Tibial nerve (tissue), 4 donors: ENCODE measurements around the gene KIF3B. TPM values are rescaled to one million over a fixed set of nuclear protein-coding genes. Genes with fewer than 3 reads are reported as not detected.
"Not testable (repeated sequence)": the region's sequence is repeated elsewhere in the genome, so short reads cannot be mapped to it uniquely, and the experiment has no call there.

ENCODE experiments used
- DNase-seq, 2 donors: peaks; one replicate each; pipeline ENCODE4 v3.0.0-alpha.2; 2019; ENCODE audit warnings: low spot score in 2 of 2
- H3K27ac ChIP-seq, 4 donors: fragments of 200-600 bp; sonication (generic) in 3 of 4; one replicate each; pipeline ENCODE4 v1.5.1; 2017 to 2019; ENCODE audit warnings: mild to moderate bottlenecking in 1 of 4
- H3K27me3 ChIP-seq, 2 donors: fragments of 200-600 bp; sonication (generic) in 1 of 2; one replicate each; pipeline versions ENCODE4 v1.5.1 to v1.6.0; 2017 to 2019
- H3K36me3 ChIP-seq, 3 donors: fragments of 200-600 bp; sonication (generic); one replicate each; pipeline ENCODE4 v1.5.1; 2018 to 2019
- H3K4me1 ChIP-seq, 4 donors: fragments of 200-600 bp; sonication (generic) in 3 of 4; one replicate each; pipeline ENCODE4 v1.5.1; 2017 to 2019
- H3K4me3 ChIP-seq, 4 donors: fragments of 200-600 bp; sonication (generic) in 3 of 4; one replicate each; pipeline ENCODE4 v1.5.1; 2017 to 2019; ENCODE audit warnings: mild to moderate bottlenecking in 1 of 4, moderate library complexity in 1 of 4
- H3K9me3 ChIP-seq, 4 donors: fragments of 200-600 bp; sonication (generic) in 3 of 4; one replicate each; pipeline ENCODE4 v1.5.1; 2017 to 2019
- EP300 ChIP-seq, 2 donors: sonication (generic); formaldehyde crosslinking; IDR thresholded peaks; one replicate each; pipeline ENCODE4 v1.6.1; 2017; ENCODE audit warnings: antibody characterized with exemption in 2 of 2, mild to moderate bottlenecking in 1 of 2
- POLR2A ChIP-seq, 2 donors: fragments of 450-650 bp; IDR thresholded peaks; one replicate each; pipeline ENCODE4 v1.6.1; 2017; ENCODE audit warnings: antibody characterized with exemption in 2 of 2, mild to moderate bottlenecking in 2 of 2, moderate library complexity in 2 of 2
- whole genome bisulfite sequencing, 2 donors: methylation state at CpG; one replicate each; pipeline ENCODE4 v1.1.5; 2018; 5-methylcytosine and 5-hydroxymethylcytosine counted together
- total RNA-seq, 4 donors: library from RNA; depleted of rRNA; stranded (reverse); fragments of >200 nt; gene quantifications; one replicate each; pipeline ENCODE4 v1.1.0, GENCODE V29; 2016
- TF ChIP-seq, protein P1 (sequence below), 5 experiments: fragments of 200-600 bp in 3 of 5; fragments of 450-650 bp in 2 of 5; sonication (generic) in 3 of 5; IDR thresholded peaks; one replicate each; pipeline ENCODE4 v1.5.1; 2016 to 2019; ENCODE audit warnings: antibody characterized with exemption in 5 of 5, mild to moderate bottlenecking in 3 of 5, moderate library complexity in 2 of 5

The KIF3B gene
- total RNA-seq, 4 donors from 2014 or later = 27.3 to 32.9 (median 31.7) TPM

DNA sequence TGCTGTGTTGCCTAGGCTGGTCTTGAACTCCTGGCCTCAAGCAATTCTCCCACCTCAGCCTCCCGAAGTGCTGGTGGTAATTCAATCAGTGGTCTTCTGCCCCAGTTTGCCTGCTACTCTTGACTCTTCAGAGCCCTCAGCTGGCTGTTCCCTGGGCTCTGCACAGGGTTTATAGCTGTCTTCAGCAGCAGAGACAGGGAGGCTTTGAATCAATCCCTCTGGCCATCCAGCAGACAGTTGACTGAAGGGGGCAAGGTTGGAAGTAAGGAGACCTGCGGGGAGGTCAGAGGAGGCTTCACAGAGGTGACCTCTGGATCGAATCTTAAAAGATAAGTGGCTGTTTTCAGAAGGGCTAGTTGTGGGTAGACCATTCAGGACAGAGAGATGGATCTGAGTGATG, 26.0 kb upstream of the KIF3B start:
- TF ChIP-seq EP300 (IDR thresholded peaks at IDR 0.05) (no peak), POLR2A (IDR thresholded peaks at IDR 0.05) (no peak)
- TF ChIP-seq, protein P1, sequence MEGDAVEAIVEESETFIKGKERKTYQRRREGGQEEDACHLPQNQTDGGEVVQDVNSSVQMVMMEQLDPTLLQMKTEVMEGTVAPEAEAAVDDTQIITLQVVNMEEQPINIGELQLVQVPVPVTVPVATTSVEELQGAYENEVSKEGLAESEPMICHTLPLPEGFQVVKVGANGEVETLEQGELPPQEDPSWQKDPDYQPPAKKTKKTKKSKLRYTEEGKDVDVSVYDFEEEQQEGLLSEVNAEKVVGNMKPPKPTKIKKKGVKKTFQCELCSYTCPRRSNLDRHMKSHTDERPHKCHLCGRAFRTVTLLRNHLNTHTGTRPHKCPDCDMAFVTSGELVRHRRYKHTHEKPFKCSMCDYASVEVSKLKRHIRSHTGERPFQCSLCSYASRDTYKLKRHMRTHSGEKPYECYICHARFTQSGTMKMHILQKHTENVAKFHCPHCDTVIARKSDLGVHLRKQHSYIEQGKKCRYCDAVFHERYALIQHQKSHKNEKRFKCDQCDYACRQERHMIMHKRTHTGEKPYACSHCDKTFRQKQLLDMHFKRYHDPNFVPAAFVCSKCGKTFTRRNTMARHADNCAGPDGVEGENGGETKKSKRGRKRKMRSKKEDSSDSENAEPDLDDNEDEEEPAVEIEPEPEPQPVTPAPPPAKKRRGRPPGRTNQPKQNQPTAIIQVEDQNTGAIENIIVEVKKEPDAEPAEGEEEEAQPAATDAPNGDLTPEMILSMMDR (IDR thresholded peaks at IDR 0.05) = no peak
- H3K9me3 ChIP-seq = no peaks in the 10 kb centered on the region
- no peak overlapping the region for H3K4me3 ChIP-seq
- H3K4me1 ChIP-seq = no peaks in the 10 kb centered on the region
- no peak for DNase-seq
- no peak overlapping the region for H3K27ac ChIP-seq
- 69 to 75% methylated on average over 3 of the region's 3 CpGs for WGBS, 2 donors
- H3K27me3 ChIP-seq = no peaks in the 10 kb centered on the region
- H3K36me3 ChIP-seq = no peaks in the 10 kb centered on the region

DNA sequence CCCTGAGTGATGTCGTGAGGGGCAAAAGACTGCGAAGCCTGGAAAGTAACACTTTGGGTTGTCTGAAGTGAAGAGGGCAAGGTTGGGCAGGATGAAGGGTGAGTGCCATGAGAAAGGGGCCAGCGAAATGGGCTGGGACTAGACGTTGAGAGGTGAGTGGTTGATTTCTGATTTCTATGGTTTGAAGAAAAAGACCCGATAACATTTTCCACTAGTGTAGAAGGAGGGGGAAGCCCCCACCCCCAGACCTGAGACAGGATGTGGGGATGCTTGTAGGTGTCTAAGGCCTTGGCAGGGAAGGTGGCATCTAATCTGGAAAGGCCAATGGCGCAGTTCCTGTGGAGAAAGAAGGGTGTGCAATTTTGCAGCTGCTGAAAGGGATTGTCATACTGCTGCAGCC, 25.3 kb upstream of the KIF3B start:
- no peaks in the 10 kb centered on the region for H3K4me1 ChIP-seq
- H3K9me3 ChIP-seq = no peaks in the 10 kb centered on the region
- no peaks in the 10 kb centered on the region for H3K27me3 ChIP-seq
- 91 to 93% methylated on average over 6 of the region's 6 CpGs for WGBS, 2 donors
- DNase-seq = no peak
- H3K27ac ChIP-seq = no peak overlapping the region
- no peak for TF ChIP-seq EP300 (IDR thresholded peaks at IDR 0.05)
- TF ChIP-seq, protein P1 (IDR thresholded peaks at IDR 0.05) = no peak
- TF ChIP-seq POLR2A (IDR thresholded peaks at IDR 0.05) = no peak
- H3K4me3 ChIP-seq = no peak overlapping the region
- no peaks in the 10 kb centered on the region for H3K36me3 ChIP-seq

DNA sequence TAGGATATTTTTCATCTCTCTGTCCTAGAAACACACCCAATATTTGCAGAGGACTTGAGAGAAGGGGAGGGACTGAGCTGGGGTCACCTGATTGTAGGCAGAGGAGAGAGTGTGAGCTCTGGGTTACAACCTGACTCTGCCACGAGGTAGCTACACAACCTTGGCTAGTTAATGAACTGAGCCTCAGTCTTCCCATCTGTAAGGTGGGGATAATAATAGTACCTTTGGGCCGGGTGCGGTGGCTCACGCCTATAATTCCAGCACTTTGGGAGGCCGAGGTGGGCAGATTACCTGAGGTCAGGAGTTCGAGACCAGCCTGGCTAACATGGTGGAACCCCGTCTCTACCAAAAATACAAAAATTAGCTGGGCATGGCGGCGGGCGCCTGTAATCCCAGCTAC, 16.5 kb upstream of the KIF3B start:
- WGBS, 2 donors = 95% methylated on average over 10 of the region's 10 CpGs
- not testable (repeated sequence) for H3K4me1 ChIP-seq, H3K27me3 ChIP-seq, H3K9me3 ChIP-seq, H3K4me3 ChIP-seq, H3K36me3 ChIP-seq, H3K27ac ChIP-seq, DNase-seq

DNA sequence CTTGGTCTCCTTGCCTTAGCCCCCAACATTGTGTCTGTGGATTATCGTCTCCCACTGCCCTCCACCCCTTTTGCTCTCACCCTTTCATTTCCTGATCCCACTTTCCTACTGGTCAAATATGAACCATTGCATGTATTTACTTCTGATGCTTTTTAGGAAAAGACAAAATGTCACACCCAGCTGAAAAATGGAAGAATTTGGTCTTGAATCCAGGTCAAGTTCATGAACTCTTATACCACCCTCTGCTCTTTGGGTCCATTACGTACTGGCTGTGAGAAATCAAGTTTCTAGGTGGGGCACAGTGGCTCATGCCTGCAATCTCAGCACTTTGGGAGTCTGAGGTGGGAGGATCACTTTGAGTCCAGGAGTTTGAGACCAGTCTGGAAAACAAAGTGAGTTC, 15.8 kb upstream of the KIF3B start:
- TF ChIP-seq EP300 (IDR thresholded peaks at IDR 0.05) (no peak), POLR2A (IDR thresholded peaks at IDR 0.05) (no peak)
- TF ChIP-seq, protein P1 (IDR thresholded peaks at IDR 0.05) = no peak
- Histone ChIP-seq H3K4me3 (no peak overlapping the region), H3K27me3 (no peaks in the 10 kb centered on the region), H3K4me1 (no peaks in the 10 kb centered on the region), H3K36me3 (no peaks in the 10 kb centered on the region), H3K9me3 (no peaks in the 10 kb centered on the region), H3K27ac (no peak overlapping the region)
- 54 to 63% methylated on average over 2 of the region's 2 CpGs for WGBS, 2 donors
- DNase-seq = no peak

DNA sequence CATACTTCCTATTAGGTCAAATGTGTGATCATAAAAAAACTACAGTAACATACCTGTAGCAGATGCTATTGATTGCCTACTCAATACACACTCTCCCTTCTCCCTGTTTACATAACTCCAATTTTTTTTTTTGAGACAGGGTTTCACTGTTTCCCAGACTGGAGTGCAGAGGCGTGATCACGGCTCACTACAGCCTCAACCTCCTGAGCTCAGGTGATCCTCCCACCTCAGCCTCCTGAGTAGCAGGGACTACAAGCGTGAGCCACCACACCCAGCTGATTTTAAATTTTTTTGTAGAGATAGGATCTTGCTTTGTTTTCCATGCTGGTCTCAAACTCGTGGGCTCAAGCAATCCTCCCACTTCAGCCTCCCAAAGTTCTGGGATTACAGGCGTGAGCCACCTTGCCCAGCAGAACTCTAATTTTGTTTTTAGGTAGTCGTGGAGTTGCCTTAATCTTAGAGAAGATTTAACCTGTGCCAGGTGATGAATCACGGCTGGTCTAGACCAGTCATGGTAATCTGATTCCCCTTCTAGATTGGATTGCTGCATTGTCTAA, 14.0 kb upstream of the KIF3B start:
- H3K36me3 ChIP-seq = no peaks in the 10 kb centered on the region
- H3K27ac ChIP-seq = no peak overlapping the region
- no peak for DNase-seq
- TF ChIP-seq EP300 (IDR thresholded peaks at IDR 0.05) (no peak), POLR2A (IDR thresholded peaks at IDR 0.05) (no peak)
- TF ChIP-seq, protein P1 (IDR thresholded peaks at IDR 0.05) = no peak
- H3K4me1 ChIP-seq = no peaks in the 10 kb centered on the region
- H3K27me3 ChIP-seq = no peaks in the 10 kb centered on the region
- no peak overlapping the region for H3K4me3 ChIP-seq
- 79 to 80% methylated on average over 7 of the region's 7 CpGs for WGBS, 2 donors
- no peaks in the 10 kb centered on the region for H3K9me3 ChIP-seq

DNA sequence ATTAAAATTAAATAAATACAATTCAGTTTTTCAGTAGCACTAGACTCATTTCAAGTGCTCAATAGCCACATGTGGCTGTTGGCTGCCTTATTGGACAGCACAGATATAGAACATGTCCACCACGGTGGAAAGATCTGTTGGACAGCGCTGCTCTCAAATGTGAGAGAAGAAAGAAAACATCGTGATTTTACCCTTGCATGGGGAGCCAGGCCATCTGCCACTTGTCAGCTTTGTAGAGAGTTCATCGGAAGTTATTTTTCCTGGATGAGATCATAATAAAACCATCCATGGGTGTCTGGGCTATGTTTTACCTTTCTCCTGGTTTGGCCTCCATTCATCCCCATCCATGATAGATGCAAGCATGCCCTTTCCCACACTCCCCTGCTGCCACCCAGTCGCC, 5.8 kb upstream of the KIF3B start:
- H3K9me3 ChIP-seq = no peaks in the 10 kb centered on the region
- no peaks in the 10 kb centered on the region for H3K36me3 ChIP-seq
- 70% methylated on average over 5 of the region's 5 CpGs for WGBS, 2 donors
- no peaks in the 10 kb centered on the region for H3K27me3 ChIP-seq
- H3K4me1 ChIP-seq = peaks cover 0 to 1% (median 0%) of the 10 kb centered on the region in 4 donors
- TF ChIP-seq, protein P1 (IDR thresholded peaks at IDR 0.05) = no peak
- TF ChIP-seq POLR2A (IDR thresholded peaks at IDR 0.05) (no peak), EP300 (IDR thresholded peaks at IDR 0.05) (no peak)
- H3K27ac ChIP-seq = no peak overlapping the region
- no peak overlapping the region for H3K4me3 ChIP-seq
- no peak for DNase-seq
